ENCODE results near the gene TEX53. TPM values are rescaled to one million over a fixed set of nuclear protein-coding genes. Genes with fewer than 3 reads are reported as not detected.

TEX53 gene
- total and polyA plus RNA-seq, 2 of the 8 experiments (the other 6 are each of a cell fraction or from before 2014, with no cell fraction given), result not detected

- Histone ChIP-seq H3K27ac (ENCODE audit: low read depth, low read length) (no peak overlapping the region), H3K4me1 (replicated peaks in 1 of 4; ENCODE audit: control insufficient read depth in 3 of 4, insufficient read depth in 4 of 4, low read length in 3 of 4) (no peaks in the 10 kb centered on the region; a peak in 1 of 7 replicates), H3K23me2 (ENCODE audit: low read depth, low read length) (no peaks in the 10 kb centered on the region), H3K36me3 (ENCODE audit: control insufficient read depth in 2 of 4, insufficient read depth in 4 of 4, low read length in 3 of 4) (no peaks in the 10 kb centered on the region), H3K9me3 (ENCODE audit: insufficient read depth in 2 of 2, low read depth in 1 of 2, low read length in 1 of 2) (no peaks in the 10 kb centered on the region), H3K4me3 (ENCODE audit: extremely low read depth in 1 of 4, insufficient read depth in 2 of 4, low read depth in 3 of 4, low read length in 4 of 4) (no peak overlapping the region), H2BK120ac (replicated peaks; ENCODE audit: low read depth, low read length) (no peak overlapping the region), H4K91ac (replicated peaks; ENCODE audit: insufficient read length, low read length) (no peak overlapping the region), H3K14ac (ENCODE audit: insufficient read length) (no peak overlapping the region), H2BK15ac (ENCODE audit: low read length) (no peak overlapping the region), H2BK5ac (ENCODE audit: low read depth, low read length) (no peak overlapping the region), H3K79me2 (ENCODE audit: control insufficient read depth in 1 of 2, insufficient read depth in 2 of 2, low read length in 2 of 2) (no peaks in the 10 kb centered on the region), H3K27me3 (replicated peaks in 1 of 4; ENCODE audit: control insufficient read depth in 3 of 4, extremely low read depth in 1 of 4, insufficient read depth in 3 of 4, low read length in 3 of 4) (no peaks in the 10 kb centered on the region), H2BK20ac (ENCODE audit: low read length) (no peak overlapping the region), H4K8ac (ENCODE audit: extremely low read depth, insufficient read depth, low read length) (no peak overlapping the region), H3K18ac (ENCODE audit: extremely low read depth, low read length) (no peak overlapping the region), H3K56ac (replicated peaks; ENCODE audit: insufficient read length, low read depth, low read length) (no peak overlapping the region), H3K79me1 (ENCODE audit: low read depth, low read length) (no peaks in the 10 kb centered on the region), H3K4ac (replicated peaks; ENCODE audit: insufficient read length, low read depth, low read length) (no peak overlapping the region), H3K23ac (ENCODE audit: insufficient read length) (no peak overlapping the region), H3K4me2 (ENCODE audit: insufficient read depth in 1 of 2, low read depth in 2 of 2, low read length in 2 of 2) (no peak overlapping the region), H2BK12ac (ENCODE audit: low read depth, low read length) (no peak overlapping the region), H4K20me1 (replicated peaks in 1 of 2; ENCODE audit: control insufficient read depth in 1 of 2, insufficient read depth in 2 of 2, low read length in 2 of 2) (no peaks in the 10 kb centered on the region), H4K5ac (ENCODE audit: insufficient read length, low read depth, low read length) (no peak overlapping the region), H2AFZ (ENCODE audit: low read length) (no peak overlapping the region), H3K9ac (replicated peaks in 1 of 4; ENCODE audit: extremely low read depth in 1 of 4, low read depth in 3 of 4, low read length in 3 of 4) (no peak overlapping the region), H2AK5ac (ENCODE audit: low read depth, low read length) (no peak overlapping the region)
- no peak for FAIRE-seq
- no peak for DNase-seq (ENCODE audit: low read depth in 1 of 2, low spot score in 2 of 2)
- CTCF ChIA-PET (ENCODE audit: partially characterized antibody), result interaction anchor here (1.7 kb wide), 1 partner anchor 13 kb away, joined by 4 read pairs; no protein-coding TSS in a partner anchor
- POLR2A ChIA-PET (ENCODE audit: partially characterized antibody), result no interaction called here
- no peak for TF ChIP-seq RFX5 (IDR thresholded peaks at IDR 0.05; ENCODE audit: borderline replicate concordance, low read depth, low read length)
- TF ChIP-seq ASH2L (IDR thresholded peaks at IDR 0.05; ENCODE audit: low read length), result no peak
- no peak for TF ChIP-seq ZNF274 (IDR thresholded peaks at IDR 0.05; ENCODE audit: borderline replicate concordance, extremely low read depth, low read length)
- no peak for TF ChIP-seq TEAD4 (IDR thresholded peaks at IDR 0.05; ENCODE audit: low read depth, low read length)
- TF ChIP-seq TAF1 (IDR thresholded peaks at IDR 0.05; ENCODE audit: low read depth, low read length), result no peak
- TF ChIP-seq CREB1 (IDR thresholded peaks at IDR 0.05), result no peak
- TF ChIP-seq ATF2 (IDR thresholded peaks at IDR 0.05; ENCODE audit: low read length), result no peak
- TF ChIP-seq, protein P1, sequence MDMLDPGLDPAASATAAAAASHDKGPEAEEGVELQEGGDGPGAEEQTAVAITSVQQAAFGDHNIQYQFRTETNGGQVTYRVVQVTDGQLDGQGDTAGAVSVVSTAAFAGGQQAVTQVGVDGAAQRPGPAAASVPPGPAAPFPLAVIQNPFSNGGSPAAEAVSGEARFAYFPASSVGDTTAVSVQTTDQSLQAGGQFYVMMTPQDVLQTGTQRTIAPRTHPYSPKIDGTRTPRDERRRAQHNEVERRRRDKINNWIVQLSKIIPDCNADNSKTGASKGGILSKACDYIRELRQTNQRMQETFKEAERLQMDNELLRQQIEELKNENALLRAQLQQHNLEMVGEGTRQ (IDR thresholded peaks at IDR 0.05; ENCODE audit: low read length), result no peak
- TF ChIP-seq CHD2 (IDR thresholded peaks at IDR 0.05; ENCODE audit: low read length), result no peak
- TF ChIP-seq POLR2AphosphoS5 (IDR thresholded peaks at IDR 0.05; ENCODE audit: low read depth, low read length), result no peak
- no peak for TF ChIP-seq CBX8 (IDR thresholded peaks at IDR 0.05; ENCODE audit: borderline replicate concordance, low read depth, low read length)
- TF ChIP-seq EGR1 (IDR thresholded peaks at IDR 0.05; ENCODE audit: borderline replicate concordance, low read depth, low read length), result no peak
- no peak for TF ChIP-seq FOSL1 (IDR thresholded peaks at IDR 0.05; ENCODE audit: insufficient read depth, low read depth, low read length)
- TF ChIP-seq GTF2F1 (IDR thresholded peaks at IDR 0.05; ENCODE audit: borderline replicate concordance, low read depth, low read length), result no peak
These were observed 44.4 kb upstream of the TEX53 start for GRCh38 chr9:114701988-114702387.

All from H1 (cell line).